GM10266 (cell line): Measurements from ENCODE around the gene GNAL.

Experiments
- DNase-seq: peaks from one replicate; pipeline ENCODE4 v3.0.0; 2012; ENCODE audit errors: extremely low spot score
- TF ChIP-seq, protein P1 (sequence below): IDR thresholded peaks from 2 replicates; pipeline ENCODE4 v1.5.1; 2012; ENCODE audit warnings: mild to moderate bottlenecking, low read depth; ENCODE audit not compliant: control insufficient read depth, insufficient read depth; ENCODE audit errors: missing control alignments

GNAL gene

DNA sequence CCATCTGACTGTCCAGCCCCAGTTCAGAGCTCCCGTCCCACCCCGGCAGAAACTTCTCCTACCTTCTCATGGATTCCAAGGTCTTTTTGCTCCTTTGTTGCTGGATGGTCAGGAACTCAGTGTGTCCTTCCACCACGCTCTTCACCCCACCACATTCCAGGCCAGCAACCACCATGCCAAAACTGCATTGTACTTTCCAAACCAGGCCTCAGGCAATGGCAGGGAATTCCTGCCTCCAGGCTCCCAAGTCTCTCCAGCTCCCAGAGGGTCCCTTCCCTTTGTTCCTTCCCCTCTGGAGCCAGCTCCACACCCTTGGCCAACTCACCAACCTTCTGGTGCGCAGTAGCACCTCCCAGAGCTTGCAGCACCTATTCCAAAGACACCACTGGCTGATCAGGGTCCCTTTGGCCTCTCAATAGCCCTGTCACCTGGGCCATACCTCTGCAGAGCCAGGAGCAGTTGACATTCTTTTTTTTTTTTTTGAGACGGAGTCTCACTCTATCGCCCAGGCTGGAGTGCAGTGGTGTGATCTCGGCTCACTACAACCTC, 170.3 kb downstream of the GNAL start:
- TF ChIP-seq, protein P1, sequence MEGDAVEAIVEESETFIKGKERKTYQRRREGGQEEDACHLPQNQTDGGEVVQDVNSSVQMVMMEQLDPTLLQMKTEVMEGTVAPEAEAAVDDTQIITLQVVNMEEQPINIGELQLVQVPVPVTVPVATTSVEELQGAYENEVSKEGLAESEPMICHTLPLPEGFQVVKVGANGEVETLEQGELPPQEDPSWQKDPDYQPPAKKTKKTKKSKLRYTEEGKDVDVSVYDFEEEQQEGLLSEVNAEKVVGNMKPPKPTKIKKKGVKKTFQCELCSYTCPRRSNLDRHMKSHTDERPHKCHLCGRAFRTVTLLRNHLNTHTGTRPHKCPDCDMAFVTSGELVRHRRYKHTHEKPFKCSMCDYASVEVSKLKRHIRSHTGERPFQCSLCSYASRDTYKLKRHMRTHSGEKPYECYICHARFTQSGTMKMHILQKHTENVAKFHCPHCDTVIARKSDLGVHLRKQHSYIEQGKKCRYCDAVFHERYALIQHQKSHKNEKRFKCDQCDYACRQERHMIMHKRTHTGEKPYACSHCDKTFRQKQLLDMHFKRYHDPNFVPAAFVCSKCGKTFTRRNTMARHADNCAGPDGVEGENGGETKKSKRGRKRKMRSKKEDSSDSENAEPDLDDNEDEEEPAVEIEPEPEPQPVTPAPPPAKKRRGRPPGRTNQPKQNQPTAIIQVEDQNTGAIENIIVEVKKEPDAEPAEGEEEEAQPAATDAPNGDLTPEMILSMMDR = no peak
- no peak for DNase-seq

DNA sequence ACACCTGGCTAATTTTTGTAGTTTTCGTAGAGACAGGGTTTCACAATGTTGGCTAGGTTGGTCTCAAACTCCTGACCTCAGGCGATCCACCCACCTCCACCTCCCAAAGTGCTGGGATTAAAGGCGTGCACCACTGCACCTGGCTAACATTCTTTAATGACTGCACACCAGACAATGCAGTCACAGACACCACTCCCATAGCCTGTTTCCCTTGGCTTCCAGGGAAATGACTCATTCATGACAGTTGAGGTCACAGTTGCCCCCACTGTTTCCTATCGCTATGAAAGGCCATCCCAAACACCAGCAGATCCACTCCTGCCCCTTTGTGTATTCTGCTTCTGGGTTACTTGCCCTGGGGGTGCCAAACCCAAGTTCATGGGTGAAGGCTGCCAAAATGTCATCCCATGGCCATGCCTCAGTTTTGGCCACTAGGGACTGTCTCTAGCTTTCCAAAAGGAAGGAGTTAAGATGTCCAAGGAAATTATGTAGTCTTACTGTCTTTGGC, 170.9 kb downstream of the GNAL start:
- no peak for DNase-seq
- TF ChIP-seq, protein P1 = no peak

DNA sequence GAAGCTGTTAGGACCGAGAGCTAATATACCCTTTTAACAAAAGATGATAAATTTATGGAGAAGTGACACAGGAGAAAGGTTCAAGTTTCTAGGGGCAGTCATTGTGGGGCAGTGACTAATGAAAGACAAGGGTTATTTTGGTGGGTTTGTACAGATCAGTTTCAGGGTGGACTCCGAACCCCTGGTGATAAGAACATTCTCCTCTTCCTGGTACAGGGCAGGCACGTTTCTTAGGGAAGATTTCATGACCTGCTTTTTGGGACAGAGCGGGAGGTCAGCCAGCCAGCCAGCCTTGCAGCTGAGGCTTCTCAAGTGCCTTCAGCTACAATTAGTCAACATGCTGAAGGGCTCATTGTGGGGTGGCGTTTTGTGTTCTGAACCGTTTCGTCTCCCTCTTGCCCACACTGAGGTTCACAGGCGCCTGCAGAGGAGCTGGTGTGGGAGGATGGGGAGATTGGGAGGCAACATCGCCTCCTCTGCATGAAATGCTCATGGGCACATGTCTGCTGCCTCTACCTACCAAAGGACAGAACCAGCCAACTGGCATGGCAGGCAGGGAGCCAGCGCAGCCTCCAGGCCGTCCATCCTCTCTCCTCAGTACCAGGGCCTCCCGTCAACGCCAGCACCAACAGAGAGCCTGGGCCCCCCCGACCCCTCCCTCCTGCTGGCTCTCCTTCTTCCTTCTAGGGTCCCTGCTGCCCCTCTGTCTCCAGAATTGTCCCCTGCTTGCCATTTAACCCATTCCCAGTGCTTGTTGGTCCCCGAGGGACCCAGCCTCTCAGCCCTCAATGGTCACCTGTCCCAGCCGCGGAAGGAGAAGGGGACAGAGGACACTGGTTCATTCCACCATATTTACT, 171.8 kb downstream of the GNAL start:
- TF ChIP-seq, protein P1 = no peak
- no peak for DNase-seq

DNA sequence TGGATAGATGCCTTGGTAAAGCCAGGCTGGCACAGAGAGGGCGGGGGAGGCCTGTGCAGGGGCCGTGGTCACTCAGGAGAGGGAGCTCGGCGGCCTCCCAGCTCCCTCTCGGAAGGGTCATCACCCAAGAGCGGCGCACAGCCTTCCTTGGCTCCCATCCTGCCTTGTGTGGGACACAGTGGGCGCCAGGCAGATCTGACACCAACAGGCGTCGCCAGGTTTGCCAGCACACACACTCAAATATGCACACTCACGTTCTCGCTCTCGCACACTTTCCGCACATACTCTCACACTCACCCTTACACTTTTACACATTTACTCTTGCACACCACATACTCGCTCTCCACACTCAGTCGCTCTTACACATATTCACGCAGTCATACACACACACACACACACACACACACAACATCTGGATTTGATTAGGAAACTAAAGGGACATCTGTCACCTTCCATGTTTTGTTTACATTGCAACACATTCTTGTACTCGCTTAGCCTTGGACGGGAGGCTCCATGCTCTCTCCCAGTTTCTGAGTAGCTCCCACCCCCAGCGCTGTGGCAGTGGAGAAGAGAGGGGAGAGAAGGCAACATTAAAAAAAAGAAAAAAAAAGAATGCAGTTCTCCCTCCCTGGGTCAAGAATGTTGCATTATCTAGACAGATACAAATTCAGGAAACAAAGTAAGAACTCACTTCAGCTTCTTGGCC, 172.7 kb downstream of the GNAL start:
- no peak for DNase-seq
- TF ChIP-seq, protein P1 = no peak

DNA sequence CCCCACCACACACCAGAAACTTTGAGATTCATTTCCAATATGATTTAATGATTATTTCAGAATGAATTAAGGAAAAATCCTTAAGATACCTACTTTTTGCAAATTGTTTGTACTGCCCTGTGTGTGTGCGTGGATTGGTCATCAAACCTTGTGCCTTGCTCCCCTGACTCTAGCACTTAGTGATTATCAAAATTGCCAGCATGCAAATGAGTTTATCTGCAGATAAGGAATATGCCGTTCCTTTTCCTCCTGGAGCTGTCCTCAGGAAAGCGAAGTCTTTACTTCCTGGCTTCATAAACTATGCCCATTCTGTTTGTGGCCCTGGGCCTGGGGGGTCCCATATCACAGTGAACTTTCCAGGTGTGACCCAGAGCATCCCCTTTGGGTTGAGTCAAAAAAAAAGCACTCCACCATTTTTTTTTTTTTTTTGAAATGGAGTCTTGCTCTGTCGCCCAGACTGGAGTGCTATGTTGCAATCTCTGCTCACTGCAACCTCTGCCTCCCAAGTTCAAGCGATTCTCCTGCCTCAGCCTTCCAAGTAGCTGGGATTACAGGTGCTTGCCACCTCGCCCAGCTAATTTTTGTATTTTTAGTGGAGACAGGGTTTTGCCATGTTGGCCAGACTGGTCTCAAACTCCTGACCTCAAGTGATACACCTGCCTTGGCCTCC, 173.5 kb downstream of the GNAL start:
- DNase-seq = no peak
- TF ChIP-seq, protein P1 = no peak

DNA sequence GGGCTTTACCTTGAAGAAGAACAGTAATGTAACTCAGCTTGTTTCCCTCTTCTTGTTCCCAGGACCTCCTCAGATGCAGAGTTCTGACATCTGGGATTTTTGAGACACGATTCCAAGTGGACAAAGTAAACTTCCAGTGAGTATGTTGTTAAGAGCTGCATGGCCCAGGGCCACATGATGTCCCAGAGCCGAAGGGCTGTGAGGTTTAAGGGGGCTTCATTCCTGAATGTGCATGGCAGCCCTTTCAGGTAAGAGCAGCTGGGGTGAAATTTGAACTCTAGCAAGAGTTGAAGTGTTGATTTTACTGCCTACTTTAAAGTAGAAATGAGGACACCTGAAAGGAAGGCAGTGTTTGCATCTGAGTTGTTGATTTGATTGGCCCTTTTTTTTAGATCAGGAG, 175.4 kb downstream of the GNAL start:
- no peak for DNase-seq
- TF ChIP-seq, protein P1 = no peak
